ENCODE data around the gene AFF1. TPM values are rescaled to one million over a fixed set of nuclear protein-coding genes. Genes with fewer than 3 reads are reported as not detected.

AFF1 gene
- total and polyA plus RNA-seq, 2 of the 4 experiments (the other 2 are of a cell fraction): 7.0 to 9.6 TPM

- H3K27ac ChIP-seq (ENCODE audit: insufficient read depth, low read length): no peak overlapping the region
- peaks cover 18 to 33% of the 10 kb centered on the region in 2 experiments for H3K79me1 ChIP-seq (ENCODE audit: low read depth in 1 of 2, low read length in 2 of 2)
- no peak overlapping the region for H4K8ac ChIP-seq (ENCODE audit: low read depth in 2 of 2, low read length in 2 of 2)
- H2BK15ac ChIP-seq (ENCODE audit: low read depth, low read length): no peak overlapping the region
- H2BK120ac ChIP-seq (ENCODE audit: low read depth, low read length): no peak overlapping the region
- no TSS peak for BruUV-seq (replicated peaks)
- ChIA-PET POLR2A (ENCODE audit: unreplicated experiment) (no interaction called here), CTCF (no interaction called here)
- peaks cover 8% of the 10 kb centered on the region; the same call in 1 of the 2 replicates for H4K20me1 ChIP-seq (ENCODE audit: insufficient read depth, low read length)
- H3K9ac ChIP-seq (ENCODE audit: low read depth, low read length): no peak overlapping the region
- intact Hi-C loops (cut with micrococcal nuclease) (no loop called here), in situ Hi-C loops (cut with MboI; ENCODE audit: low sequenced_read_pairs) (no loop called here), dilution Hi-C loops (cut with HindIII; ENCODE audit: low sequenced_read_pairs, unreplicated experiment) (no loop called here)
- no peak overlapping the region for H3K56ac ChIP-seq (ENCODE audit: extremely low read depth, insufficient read depth, low read length)
- H2BK5ac ChIP-seq (ENCODE audit: low read depth, low read length, poor library complexity, severe bottlenecking): no peak overlapping the region
- no peak overlapping the region for H3K14ac ChIP-seq (replicated peaks; ENCODE audit: low read depth, low read length)
- no peak overlapping the region for H4K91ac ChIP-seq (ENCODE audit: insufficient read depth, low read depth, low read length)
- DNase-seq (no peak), ATAC-seq (ENCODE audit: low read depth) (no peak)
- H3K9me3 ChIP-seq (ENCODE audit: control insufficient read depth, insufficient read depth, low read length): no peaks in the 10 kb centered on the region
- H2BK20ac ChIP-seq (ENCODE audit: low read depth, low read length): no peak overlapping the region
- no peak overlapping the region for H3K4me3 ChIP-seq (ENCODE audit: insufficient read depth, low read depth, low read length)
- no peak overlapping the region for H2AFZ ChIP-seq (replicated peaks; ENCODE audit: low read length, poor library complexity)
- TF ChIP-seq POLR2A (IDR thresholded peaks at IDR 0.05; ENCODE audit: low read depth, low read length): no peak
- TF ChIP-seq RFX5 (IDR thresholded peaks at IDR 0.05; ENCODE audit: low read depth, low read length): no peak
- TF ChIP-seq RAD21 (IDR thresholded peaks at IDR 0.05; ENCODE audit: low read length): no peak
- TF ChIP-seq BHLHE40 (IDR thresholded peaks at IDR 0.05; ENCODE audit: low read depth, low read length): no peak
- no peaks in the 10 kb centered on the region for H3K36me3 ChIP-seq (ENCODE audit: control insufficient read depth, insufficient read depth, low read length)
- no peak overlapping the region for H2AK9ac ChIP-seq (replicated peaks; ENCODE audit: low read depth, low read length, poor library complexity)
- peaks cover 10% of the 10 kb centered on the region for H3K9me1 ChIP-seq (ENCODE audit: insufficient read depth, low read length)
- H3K23ac ChIP-seq (ENCODE audit: low read depth, low read length): no peak overlapping the region
- H4K5ac ChIP-seq (ENCODE audit: low read depth, low read length): no peak overlapping the region
- H3K4me1 ChIP-seq (ENCODE audit: control insufficient read depth, insufficient read depth, low read length): peaks cover 10% of the 10 kb centered on the region; the same call in 1 of the 2 replicates
- no peak overlapping the region for H3K4ac ChIP-seq (ENCODE audit: low read depth, low read length)
- no peak overlapping the region for H2AK5ac ChIP-seq (ENCODE audit: low read depth, low read length)
- H3K18ac ChIP-seq (ENCODE audit: low read depth, low read length): no peak overlapping the region
- WGBS, 2 experiments (ENCODE audit: extremely low coverage in 2 of 2, insufficient read length in 1 of 2): no CpG with 5 or more reads among the region's 3 CpGs
- no peaks in the 10 kb centered on the region for H3K27me3 ChIP-seq (ENCODE audit: control insufficient read depth, insufficient read depth, low read length)
- no peak overlapping the region for H3K4me2 ChIP-seq (ENCODE audit: low read depth, low read length)
These were observed 30.5 kb downstream of the AFF1 start for GRCh38 chr4:86965019-86965976.

All from IMR-90 (cell line).